Peyer's patch (tissue), 4 donors: ENCODE results near the gene TMEM45B. TPM values are rescaled to one million over a fixed set of nuclear protein-coding genes. Genes with fewer than 3 reads are reported as not detected.

Experiments used
- DNase-seq, 3 donors: peaks; one replicate each; pipeline ENCODE4 v3.0.0-alpha.2; 2017 to 2019
- H3K27ac ChIP-seq, 4 donors: fragments of 200-600 bp; sonication (generic); one replicate each; pipeline ENCODE4 v1.5.1; 2016 to 2019
- H3K27me3 ChIP-seq, 2 donors: fragments of 200-600 bp; sonication (generic); one replicate each; pipeline ENCODE4 v1.5.1; 2019
- H3K36me3 ChIP-seq, 3 donors: fragments of 200-600 bp; sonication (generic); one replicate each; pipeline ENCODE4 v1.5.1; 2016 to 2019
- H3K4me1 ChIP-seq, 4 donors: fragments of 200-600 bp; sonication (generic); one replicate each; pipeline ENCODE4 v1.5.1; 2016 to 2019
- H3K4me3 ChIP-seq, 4 donors: fragments of 200-600 bp; sonication (generic); 1 replicate in 3 of 4; 2 replicates in 1 of 4; pipeline ENCODE4 v1.5.1; 2016 to 2019; ENCODE audit warnings: mild to moderate bottlenecking in 1 of 4
- H3K9me3 ChIP-seq, 4 donors: fragments of 200-600 bp; sonication (generic); one replicate each; pipeline ENCODE4 v1.5.1; 2016 to 2019; ENCODE audit warnings: mild to moderate bottlenecking in 1 of 4
- POLR2A ChIP-seq, 2 donors: fragments of 450-650 bp; IDR thresholded peaks; one replicate each; pipeline ENCODE4 v1.5.1; 2017; ENCODE audit warnings: antibody characterized with exemption in 2 of 2, mild to moderate bottlenecking in 2 of 2, moderate library complexity in 2 of 2
- total RNA-seq, 4 donors: library from RNA; depleted of rRNA; stranded (reverse); fragments of >200 nt; gene quantifications; one replicate each; pipeline ENCODE4 v1.1.0, GENCODE V29; 2016
- TF ChIP-seq, protein P1 (sequence below), 6 experiments: fragments of 450-650 bp in 4 of 6; fragments of 200-600 bp in 2 of 6; sonication (generic) in 1 of 6; IDR thresholded peaks; one replicate each; pipeline ENCODE4 v1.5.1; 2017 to 2019; ENCODE audit warnings: antibody characterized with exemption in 6 of 6, mild to moderate bottlenecking in 3 of 6, moderate library complexity in 1 of 6

TMEM45B gene
- total RNA-seq, 4 donors from 2014 or later: 1.7 to 318 (median 244) TPM

DNA sequence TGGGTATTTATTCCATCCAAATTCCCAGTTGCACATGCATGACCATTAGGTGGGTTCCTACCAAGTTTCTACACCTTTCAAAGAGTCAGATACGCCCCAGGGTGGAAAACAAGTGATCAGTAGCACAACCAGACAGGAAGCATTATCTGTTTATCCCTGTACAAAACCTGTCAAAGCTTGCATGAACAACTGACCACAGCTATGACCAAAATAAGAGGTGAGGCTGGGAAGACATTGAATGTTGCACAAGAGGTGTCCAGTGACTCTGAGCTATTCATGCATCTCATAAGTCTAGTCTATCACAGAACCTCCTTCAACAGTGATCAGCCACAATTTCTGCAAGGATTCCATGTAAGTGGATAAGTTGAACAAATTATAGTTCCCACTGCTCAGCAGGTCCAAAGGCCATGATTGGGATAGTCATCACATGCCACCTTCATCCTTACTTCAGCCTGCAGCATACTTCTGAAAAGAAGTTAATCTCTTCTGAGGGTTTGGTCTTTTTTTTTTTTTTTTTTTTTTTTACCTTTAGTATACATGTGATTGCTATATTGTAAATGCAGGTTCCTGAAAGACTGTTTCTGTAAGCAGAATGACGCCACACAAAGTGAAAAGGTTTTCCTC lies 28.0 kb upstream of the TMEM45B start:
- TF ChIP-seq, protein P1, sequence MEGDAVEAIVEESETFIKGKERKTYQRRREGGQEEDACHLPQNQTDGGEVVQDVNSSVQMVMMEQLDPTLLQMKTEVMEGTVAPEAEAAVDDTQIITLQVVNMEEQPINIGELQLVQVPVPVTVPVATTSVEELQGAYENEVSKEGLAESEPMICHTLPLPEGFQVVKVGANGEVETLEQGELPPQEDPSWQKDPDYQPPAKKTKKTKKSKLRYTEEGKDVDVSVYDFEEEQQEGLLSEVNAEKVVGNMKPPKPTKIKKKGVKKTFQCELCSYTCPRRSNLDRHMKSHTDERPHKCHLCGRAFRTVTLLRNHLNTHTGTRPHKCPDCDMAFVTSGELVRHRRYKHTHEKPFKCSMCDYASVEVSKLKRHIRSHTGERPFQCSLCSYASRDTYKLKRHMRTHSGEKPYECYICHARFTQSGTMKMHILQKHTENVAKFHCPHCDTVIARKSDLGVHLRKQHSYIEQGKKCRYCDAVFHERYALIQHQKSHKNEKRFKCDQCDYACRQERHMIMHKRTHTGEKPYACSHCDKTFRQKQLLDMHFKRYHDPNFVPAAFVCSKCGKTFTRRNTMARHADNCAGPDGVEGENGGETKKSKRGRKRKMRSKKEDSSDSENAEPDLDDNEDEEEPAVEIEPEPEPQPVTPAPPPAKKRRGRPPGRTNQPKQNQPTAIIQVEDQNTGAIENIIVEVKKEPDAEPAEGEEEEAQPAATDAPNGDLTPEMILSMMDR (IDR thresholded peaks at IDR 0.05): no peak
- no peak for TF ChIP-seq POLR2A (IDR thresholded peaks at IDR 0.05)
- DNase-seq: no peak
- no peaks in the 10 kb centered on the region for H3K9me3 ChIP-seq
- no peak overlapping the region for H3K27ac ChIP-seq
- H3K4me1 ChIP-seq: no peaks in the 10 kb centered on the region
- no peak overlapping the region for H3K4me3 ChIP-seq
- no peaks in the 10 kb centered on the region for H3K36me3 ChIP-seq
- no peaks in the 10 kb centered on the region for H3K27me3 ChIP-seq

DNA sequence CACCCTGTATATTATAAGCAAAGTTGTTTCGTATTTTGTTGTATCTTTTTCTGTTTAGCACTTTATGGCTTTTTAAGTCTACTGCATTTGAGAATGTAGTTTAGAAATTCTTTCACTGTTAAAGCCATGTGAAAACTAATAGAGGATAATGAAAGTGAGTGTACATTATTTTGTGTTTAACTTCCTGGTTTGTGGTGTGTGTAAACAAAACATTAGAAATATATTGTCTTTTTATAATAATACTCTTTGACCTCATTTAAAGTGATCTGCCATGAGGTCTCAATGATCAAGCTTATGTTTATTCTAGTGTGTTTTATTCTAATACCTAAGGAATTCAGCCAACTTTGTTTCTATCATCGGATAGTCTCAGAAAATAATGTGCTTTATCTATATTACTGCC lies 27.4 kb upstream of the TMEM45B start:
- no peak overlapping the region for H3K4me3 ChIP-seq
- H3K27ac ChIP-seq: no peak overlapping the region
- H3K27me3 ChIP-seq: no peaks in the 10 kb centered on the region
- H3K36me3 ChIP-seq: no peaks in the 10 kb centered on the region
- no peaks in the 10 kb centered on the region for H3K4me1 ChIP-seq
- no peaks in the 10 kb centered on the region for H3K9me3 ChIP-seq
- DNase-seq: no peak
- TF ChIP-seq, protein P1 (IDR thresholded peaks at IDR 0.05): no peak
- TF ChIP-seq POLR2A (IDR thresholded peaks at IDR 0.05): no peak

DNA sequence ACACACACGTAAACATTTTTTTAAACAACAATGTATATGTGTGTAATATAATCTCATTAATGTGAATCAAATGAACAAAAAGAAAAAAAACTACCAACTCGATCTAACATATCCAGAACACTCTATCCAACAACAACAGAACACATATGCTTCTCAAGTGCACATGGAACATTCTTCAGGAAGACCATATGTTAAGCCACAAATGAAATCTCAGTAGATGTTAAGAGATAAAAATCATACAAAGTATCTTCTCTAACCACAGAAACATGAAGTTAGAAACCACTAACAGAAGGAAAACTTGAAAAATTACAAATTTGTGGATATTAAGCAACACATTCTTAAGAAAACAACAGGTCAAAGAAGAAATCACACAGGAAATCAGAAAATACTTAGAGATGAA lies 25.5 kb upstream of the TMEM45B start:
- no peaks in the 10 kb centered on the region for H3K27me3 ChIP-seq
- H3K4me3 ChIP-seq: no peak overlapping the region
- no peaks in the 10 kb centered on the region for H3K36me3 ChIP-seq
- H3K4me1 ChIP-seq: no peaks in the 10 kb centered on the region
- H3K9me3 ChIP-seq: peaks cover 0 to 4% (median 2%) of the 10 kb centered on the region in 4 donors
- TF ChIP-seq, protein P1 (IDR thresholded peaks at IDR 0.05): no peak
- TF ChIP-seq POLR2A (IDR thresholded peaks at IDR 0.05): no peak
- H3K27ac ChIP-seq: no peak overlapping the region
- no peak for DNase-seq

DNA sequence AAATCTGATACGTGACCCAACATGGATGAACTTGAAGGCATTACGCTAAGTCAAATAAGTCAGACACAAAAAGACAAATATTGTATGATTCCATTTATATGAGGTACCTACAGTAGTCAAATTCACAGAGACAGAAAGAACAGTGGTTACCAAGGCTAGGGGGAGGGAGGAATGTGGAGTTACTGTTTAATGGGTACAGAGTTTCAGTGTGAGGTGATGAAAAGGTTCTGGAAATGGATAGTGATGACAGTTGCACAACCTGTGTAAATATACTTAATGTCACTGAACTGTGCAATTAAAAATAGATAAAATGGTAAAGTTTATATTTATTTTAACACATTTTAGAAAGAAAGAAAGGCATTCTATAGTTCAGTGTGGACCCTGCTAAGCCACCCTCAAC lies 24.1 kb upstream of the TMEM45B start:
- TF ChIP-seq, protein P1 (IDR thresholded peaks at IDR 0.05): no peak
- no peak for TF ChIP-seq POLR2A (IDR thresholded peaks at IDR 0.05)
- DNase-seq: no peak
- H3K27me3 ChIP-seq: no peaks in the 10 kb centered on the region
- H3K4me1 ChIP-seq: no peaks in the 10 kb centered on the region
- peaks cover 0 to 5% (median 2%) of the 10 kb centered on the region in 4 donors for H3K9me3 ChIP-seq
- no peak overlapping the region for H3K4me3 ChIP-seq
- no peak overlapping the region for H3K27ac ChIP-seq
- no peaks in the 10 kb centered on the region for H3K36me3 ChIP-seq

DNA sequence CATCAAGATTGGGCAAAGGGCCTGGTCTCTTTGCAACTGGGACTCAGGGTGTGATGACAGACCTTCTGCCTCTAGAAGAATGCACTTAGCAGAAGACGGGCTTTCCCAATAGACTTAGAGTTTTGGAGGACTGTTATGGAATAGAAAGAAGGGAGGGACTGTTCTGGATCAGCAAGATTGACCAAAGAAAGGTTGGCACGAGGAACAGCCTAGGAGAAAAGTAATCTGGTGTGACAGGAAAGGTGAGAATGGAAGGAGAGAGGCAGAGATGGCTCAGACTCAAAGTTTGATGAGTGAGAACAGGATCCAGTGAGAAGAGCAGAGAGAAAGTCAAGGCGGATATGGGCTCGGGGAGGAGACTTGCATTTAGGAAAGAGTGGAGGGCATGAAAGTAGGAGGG lies 23.0 kb upstream of the TMEM45B start:
- Histone ChIP-seq H3K4me3 (no peak overlapping the region), H3K4me1 (no peaks in the 10 kb centered on the region), H3K9me3 (peaks cover 0 to 5% (median 2%) of the 10 kb centered on the region in 4 donors), H3K27ac (no peak overlapping the region), H3K36me3 (no peaks in the 10 kb centered on the region), H3K27me3 (no peaks in the 10 kb centered on the region)
- no peak for DNase-seq
- no peak for TF ChIP-seq POLR2A (IDR thresholded peaks at IDR 0.05)

DNA sequence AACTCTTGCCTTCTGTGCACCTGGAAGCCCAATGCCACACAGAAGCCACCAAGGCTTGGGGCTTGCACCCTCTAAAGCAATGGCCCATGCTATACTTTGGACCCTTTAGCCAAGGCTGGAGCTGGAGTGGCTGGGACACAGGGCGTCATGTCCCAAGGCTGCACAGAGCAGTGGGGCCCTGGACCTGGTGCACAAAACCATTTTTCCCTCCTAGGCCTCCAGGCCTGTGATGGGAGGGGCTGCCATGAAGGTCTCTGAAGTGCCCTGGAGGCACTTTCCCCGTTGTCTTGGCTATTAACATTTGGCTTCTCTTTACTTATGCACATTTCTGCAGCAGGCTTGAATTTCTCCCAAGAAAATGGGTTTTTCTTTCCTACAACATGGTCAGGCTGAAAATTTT lies 20.6 kb upstream of the TMEM45B start:
- no peaks in the 10 kb centered on the region for H3K27me3 ChIP-seq
- DNase-seq: no peak
- no peak overlapping the region for H3K27ac ChIP-seq
- no peak overlapping the region for H3K4me3 ChIP-seq
- TF ChIP-seq, protein P1 (IDR thresholded peaks at IDR 0.05): no peak
- TF ChIP-seq POLR2A (IDR thresholded peaks at IDR 0.05): no peak
- no peaks in the 10 kb centered on the region for H3K4me1 ChIP-seq
- H3K9me3 ChIP-seq: peaks cover 0 to 5% (median 2%) of the 10 kb centered on the region in 4 donors
- no peaks in the 10 kb centered on the region for H3K36me3 ChIP-seq
